Lower lobe of right lung (tissue), 2 donors: ENCODE measurements around the gene NDC1. TPM values are rescaled to one million over a fixed set of nuclear protein-coding genes. Genes with fewer than 3 reads are reported as not detected.

Source experiments
- ATAC-seq, 2 donors: fragments of 200-7000 bp; cut with Tn5 transposase; one replicate each; pipeline ENCODE4 v1.9.1; 2020 to 2022; ENCODE audit warnings: mild to moderate bottlenecking in 2 of 2, moderate library complexity in 2 of 2
- DNase-seq: peaks from one replicate; pipeline ENCODE4 v3.0.0-alpha.2; 2020
- H3K27ac ChIP-seq: fragments of 200-600 bp; one replicate; pipeline ENCODE4 v1.8.0; 2022
- H3K27me3 ChIP-seq: fragments of 200-600 bp; one replicate; pipeline ENCODE4 v1.8.0; 2022; ENCODE audit warnings: low read depth
- H3K36me3 ChIP-seq: fragments of 200-600 bp; one replicate; pipeline ENCODE4 v1.8.0; 2022; ENCODE audit warnings: mild to moderate bottlenecking
- H3K4me1 ChIP-seq: fragments of 200-600 bp; one replicate; pipeline ENCODE4 v1.8.0; 2022
- H3K4me3 ChIP-seq: fragments of 200-600 bp; one replicate; pipeline ENCODE4 v1.8.0; 2022; ENCODE audit warnings: mild to moderate bottlenecking
- H3K9me3 ChIP-seq: fragments of 200-600 bp; one replicate; pipeline ENCODE4 v1.8.0; 2022
- intact Hi-C: fragments of 100-400 bp; cut with DNase I; formaldehyde crosslinking; loops from one replicate; pipeline ENCODE4 v1.11.0; 2022
- total RNA-seq: library from RNA; stranded (reverse); fragmentation: NEBNext Ultra II Directional; extraction: Animal tissue kit (Norgen Biotek cat#: 25700); gene quantifications from one replicate; pipeline ENCODE4 v1.2.1, GENCODE V29; 2021
- TF ChIP-seq, protein P1 (sequence below): fragments of 200-600 bp; IDR thresholded peaks from one replicate; pipeline ENCODE4 v1.8.0; 2022; ENCODE audit warnings: antibody characterized with exemption, mild to moderate bottlenecking
- donor health status: DM: no; HTN: yes; CAD: no; lungs with severe emphysema.

NDC1 gene
- total RNA-seq, 1 donor from 2014 or later = 9.9 TPM

DNA sequence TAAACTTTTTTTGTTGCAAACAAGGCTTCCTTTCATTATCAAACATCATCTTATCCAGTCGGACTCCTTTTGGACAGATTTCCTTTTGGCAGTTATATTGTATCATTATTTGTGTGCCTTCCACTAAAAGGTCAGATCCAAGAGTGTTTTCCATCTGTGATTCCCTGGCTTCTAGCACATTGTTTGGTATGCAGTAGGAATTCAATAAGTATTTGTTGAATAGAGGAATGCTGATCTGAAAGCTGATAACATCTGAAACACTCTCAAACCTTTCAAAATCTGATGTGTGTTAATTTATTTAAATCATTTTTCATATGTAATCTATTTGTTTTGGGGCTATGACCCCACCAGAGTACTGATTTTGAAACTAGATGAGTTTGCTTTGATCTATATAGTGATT is 39.0 kb downstream of the NDC1 start:
- DNase-seq = no peak
- Histone ChIP-seq H3K4me3 (no peak overlapping the region), H3K36me3 (peaks cover 55% of the 10 kb centered on the region), H3K27ac (no peak overlapping the region), H3K9me3 (no peaks in the 10 kb centered on the region), H3K4me1 (no peaks in the 10 kb centered on the region), H3K27me3 (no peaks in the 10 kb centered on the region)
- no peak for ATAC-seq
- TF ChIP-seq, protein P1, sequence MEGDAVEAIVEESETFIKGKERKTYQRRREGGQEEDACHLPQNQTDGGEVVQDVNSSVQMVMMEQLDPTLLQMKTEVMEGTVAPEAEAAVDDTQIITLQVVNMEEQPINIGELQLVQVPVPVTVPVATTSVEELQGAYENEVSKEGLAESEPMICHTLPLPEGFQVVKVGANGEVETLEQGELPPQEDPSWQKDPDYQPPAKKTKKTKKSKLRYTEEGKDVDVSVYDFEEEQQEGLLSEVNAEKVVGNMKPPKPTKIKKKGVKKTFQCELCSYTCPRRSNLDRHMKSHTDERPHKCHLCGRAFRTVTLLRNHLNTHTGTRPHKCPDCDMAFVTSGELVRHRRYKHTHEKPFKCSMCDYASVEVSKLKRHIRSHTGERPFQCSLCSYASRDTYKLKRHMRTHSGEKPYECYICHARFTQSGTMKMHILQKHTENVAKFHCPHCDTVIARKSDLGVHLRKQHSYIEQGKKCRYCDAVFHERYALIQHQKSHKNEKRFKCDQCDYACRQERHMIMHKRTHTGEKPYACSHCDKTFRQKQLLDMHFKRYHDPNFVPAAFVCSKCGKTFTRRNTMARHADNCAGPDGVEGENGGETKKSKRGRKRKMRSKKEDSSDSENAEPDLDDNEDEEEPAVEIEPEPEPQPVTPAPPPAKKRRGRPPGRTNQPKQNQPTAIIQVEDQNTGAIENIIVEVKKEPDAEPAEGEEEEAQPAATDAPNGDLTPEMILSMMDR = no peak
- intact Hi-C loops = no loop called here

DNA sequence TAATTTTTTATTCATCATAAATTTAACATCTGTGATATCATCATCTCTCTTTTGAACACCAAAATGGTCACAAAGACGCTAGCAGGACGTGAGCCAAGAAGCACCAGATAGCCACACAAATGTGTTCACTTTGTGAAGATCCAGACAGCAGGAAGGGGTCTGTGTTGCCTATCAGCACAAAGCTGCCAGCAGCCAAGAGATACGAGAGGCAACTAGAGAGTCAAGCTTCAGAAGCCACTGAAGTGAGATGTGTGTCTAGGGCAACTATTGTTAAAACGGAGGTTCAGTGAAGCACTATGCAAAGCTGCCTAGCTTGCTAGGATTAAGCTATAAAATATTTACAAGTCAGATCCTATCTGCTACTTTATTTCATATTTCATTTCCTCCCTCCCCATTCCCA is 45.3 kb downstream of the NDC1 start:
- ATAC-seq = no peak
- H3K36me3 ChIP-seq = peaks cover 55% of the 10 kb centered on the region
- no peak overlapping the region for H3K27ac ChIP-seq
- TF ChIP-seq, protein P1 = no peak
- intact Hi-C loops = no loop called here
- H3K9me3 ChIP-seq = no peaks in the 10 kb centered on the region
- no peaks in the 10 kb centered on the region for H3K4me1 ChIP-seq
- no peak for DNase-seq
- no peaks in the 10 kb centered on the region for H3K27me3 ChIP-seq
- no peak overlapping the region for H3K4me3 ChIP-seq

GRCh38 chr1:53787655-53788054 is 50.4 kb downstream of the NDC1 start:
- H3K36me3 ChIP-seq = peaks cover 48% of the 10 kb centered on the region
- ATAC-seq (no peak), DNase-seq (no peak)
- no peaks in the 10 kb centered on the region for H3K9me3 ChIP-seq
- H3K27ac ChIP-seq = no peak overlapping the region
- no peaks in the 10 kb centered on the region for H3K4me1 ChIP-seq
- TF ChIP-seq, protein P1 = no peak
- H3K27me3 ChIP-seq = no peaks in the 10 kb centered on the region
- intact Hi-C loops = no loop called here
- H3K4me3 ChIP-seq = no peak overlapping the region

DNA sequence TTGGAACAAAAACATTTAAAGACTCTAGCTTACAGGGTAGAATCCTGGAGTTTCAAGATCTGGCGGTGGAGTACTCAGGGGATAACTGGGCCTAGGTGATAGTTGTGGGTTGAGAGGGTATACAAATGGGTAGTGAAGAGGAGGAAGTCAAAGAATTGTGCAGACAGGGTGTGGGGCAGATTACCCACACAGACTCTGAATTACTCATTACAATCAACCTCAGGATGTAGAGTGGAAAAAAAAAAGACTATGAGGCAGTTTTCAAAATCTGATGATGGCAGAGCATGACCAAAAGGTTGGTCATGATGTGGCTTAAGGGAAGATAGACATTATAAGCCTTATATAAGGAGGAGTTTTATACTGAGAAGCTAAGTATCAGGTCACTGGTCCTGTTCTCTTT is 55.0 kb downstream of the NDC1 start:
- Histone ChIP-seq H3K4me3 (no peak overlapping the region), H3K27me3 (no peaks in the 10 kb centered on the region), H3K4me1 (no peaks in the 10 kb centered on the region), H3K27ac (no peak overlapping the region), H3K36me3 (peaks cover 42% of the 10 kb centered on the region), H3K9me3 (no peaks in the 10 kb centered on the region)
- TF ChIP-seq, protein P1 = no peak
- intact Hi-C loops = no loop called here
- DNase-seq (no peak), ATAC-seq (no peak)

GRCh38 chr1:53781654-53782053 is 56.4 kb downstream of the NDC1 start:
- TF ChIP-seq, protein P1 = no peak
- no peak for DNase-seq
- H3K27ac ChIP-seq = no peak overlapping the region
- peaks cover 35% of the 10 kb centered on the region for H3K36me3 ChIP-seq
- no peaks in the 10 kb centered on the region for H3K9me3 ChIP-seq
- H3K4me3 ChIP-seq = no peak overlapping the region
- intact Hi-C loops = no loop called here
- no peak for ATAC-seq
- no peaks in the 10 kb centered on the region for H3K4me1 ChIP-seq
- no peaks in the 10 kb centered on the region for H3K27me3 ChIP-seq

- ATAC-seq = no peak
- intact Hi-C loops = no loop called here
- TF ChIP-seq, protein P1 = no peak
Observed at GRCh38 chr1:53777272-53777671, 60.8 kb downstream of the NDC1 start.

More at GRCh38 chr1:53777272-53777671, 60.8 kb downstream of the NDC1 start:
- DNase-seq = no peak
- Histone ChIP-seq H3K9me3 (no peaks in the 10 kb centered on the region), H3K27me3 (no peaks in the 10 kb centered on the region), H3K4me1 (no peaks in the 10 kb centered on the region), H3K4me3 (no peak overlapping the region), H3K27ac (no peak overlapping the region), H3K36me3 (peaks cover 13% of the 10 kb centered on the region)
